ENCODE measurements around the gene CABCOCO1.

Gene CABCOCO1

DNA sequence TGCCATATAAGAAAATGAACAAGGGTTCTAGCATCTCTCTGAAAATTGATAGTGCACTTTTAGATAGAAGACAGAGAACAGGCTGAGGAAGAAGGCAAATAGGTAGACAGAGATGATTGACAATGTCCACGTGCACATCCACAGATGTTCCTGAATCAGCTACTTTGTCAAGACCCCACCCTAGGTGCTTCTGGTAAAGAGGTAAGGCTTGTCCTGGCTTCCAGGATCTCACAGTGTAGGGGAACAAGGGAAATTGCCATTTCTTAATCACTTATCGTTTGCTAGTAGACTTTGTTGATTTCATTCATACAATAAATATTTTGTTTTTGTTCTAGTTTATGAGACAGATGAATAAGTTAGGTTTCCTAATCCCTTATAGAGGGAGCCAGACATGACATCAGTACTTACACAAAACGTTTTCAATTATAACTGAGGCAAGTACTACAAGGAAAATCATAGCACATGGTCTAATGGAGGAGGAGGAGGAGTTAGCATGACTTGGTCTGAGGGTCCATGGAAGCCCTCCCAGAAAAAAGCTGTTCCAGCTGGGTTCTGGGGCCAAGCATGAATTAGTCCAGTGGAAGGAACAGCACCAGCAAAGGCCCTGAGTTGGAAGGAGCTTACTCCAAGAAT lies 122.9 kb downstream of the CABCOCO1 start:
- TF ChIP-seq, protein P1, sequence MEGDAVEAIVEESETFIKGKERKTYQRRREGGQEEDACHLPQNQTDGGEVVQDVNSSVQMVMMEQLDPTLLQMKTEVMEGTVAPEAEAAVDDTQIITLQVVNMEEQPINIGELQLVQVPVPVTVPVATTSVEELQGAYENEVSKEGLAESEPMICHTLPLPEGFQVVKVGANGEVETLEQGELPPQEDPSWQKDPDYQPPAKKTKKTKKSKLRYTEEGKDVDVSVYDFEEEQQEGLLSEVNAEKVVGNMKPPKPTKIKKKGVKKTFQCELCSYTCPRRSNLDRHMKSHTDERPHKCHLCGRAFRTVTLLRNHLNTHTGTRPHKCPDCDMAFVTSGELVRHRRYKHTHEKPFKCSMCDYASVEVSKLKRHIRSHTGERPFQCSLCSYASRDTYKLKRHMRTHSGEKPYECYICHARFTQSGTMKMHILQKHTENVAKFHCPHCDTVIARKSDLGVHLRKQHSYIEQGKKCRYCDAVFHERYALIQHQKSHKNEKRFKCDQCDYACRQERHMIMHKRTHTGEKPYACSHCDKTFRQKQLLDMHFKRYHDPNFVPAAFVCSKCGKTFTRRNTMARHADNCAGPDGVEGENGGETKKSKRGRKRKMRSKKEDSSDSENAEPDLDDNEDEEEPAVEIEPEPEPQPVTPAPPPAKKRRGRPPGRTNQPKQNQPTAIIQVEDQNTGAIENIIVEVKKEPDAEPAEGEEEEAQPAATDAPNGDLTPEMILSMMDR (IDR thresholded peaks at IDR 0.05): no peak

GRCh38 chr10:61786728-61787127 lies 124.0 kb downstream of the CABCOCO1 start:
- TF ChIP-seq, protein P1 (IDR thresholded peaks at IDR 0.05): no peak

GRCh38 chr10:61787170-61787569 lies 124.4 kb downstream of the CABCOCO1 start:
- TF ChIP-seq, protein P1 (IDR thresholded peaks at IDR 0.05): no peak

- TF ChIP-seq, protein P1 (IDR thresholded peaks at IDR 0.05): no peak
Measured at GRCh38 chr10:61789031-61789430, 126.3 kb downstream of the CABCOCO1 start.

- TF ChIP-seq, protein P1 (IDR thresholded peaks at IDR 0.05): no peak
Measured at GRCh38 chr10:61791216-61791615, 128.5 kb downstream of the CABCOCO1 start.

GRCh38 chr10:61792097-61792716 lies 129.5 kb downstream of the CABCOCO1 start:
- TF ChIP-seq, protein P1 (IDR thresholded peaks at IDR 0.05): no peak

- TF ChIP-seq, protein P1 (IDR thresholded peaks at IDR 0.05): no peak
Measured at GRCh38 chr10:61792921-61793320, 130.2 kb downstream of the CABCOCO1 start.
